GM23338 (cell line): Measurements from ENCODE around the gene PIEZO2.

ENCODE experiments used
- CREB1 ChIP-seq: fragments of 250-450 bp; sonication (Bioruptor Pico); IDR thresholded peaks from 2 replicates; pipeline ENCODE4 v1.5.0; 2020; ENCODE audit warnings: low read depth, mild to moderate bottlenecking, moderate library complexity
- EZH2 ChIP-seq: fragments of 200-600 bp; sonication (generic); IDR thresholded peaks from one replicate; pipeline ENCODE4 v1.8.0; 2017; ENCODE audit warnings: antibody characterized with exemption, mild to moderate bottlenecking, low read depth; ENCODE audit not compliant: unreplicated experiment
- EZH2phosphoT487 ChIP-seq: fragments of 200-600 bp; sonication (generic); IDR thresholded peaks from one replicate; pipeline ENCODE4 v1.8.1; 2018; ENCODE audit warnings: antibody characterized with exemption; ENCODE audit not compliant: unreplicated experiment
- JUNB ChIP-seq: IDR thresholded peaks from one replicate; pipeline ENCODE4 v1.6.1; 2016; ENCODE audit warnings: antibody characterized with exemption; ENCODE audit not compliant: unreplicated experiment
- NANOG ChIP-seq: IDR thresholded peaks from 2 replicates; pipeline ENCODE4 v1.6.1; 2016; ENCODE audit warnings: antibody characterized with exemption, borderline replicate concordance
- POLR2AphosphoS5 ChIP-seq: IDR thresholded peaks from 2 replicates; pipeline ENCODE4 v1.6.1; 2016; ENCODE audit warnings: antibody characterized with exemption, low read depth
- ZNF462 ChIP-seq: fragments of 250-450 bp; sonication (Bioruptor Pico); IDR thresholded peaks from 2 replicates; pipeline ENCODE4 v1.5.0; 2020; ENCODE audit warnings: mild to moderate bottlenecking, moderate library complexity
- TF ChIP-seq, protein P1 (sequence below), 2 experiments: fragments of 200-600 bp in 1 of 2; sonication (generic) in 1 of 2; conservative IDR thresholded peaks; 2 replicates each; pipeline versions ENCODE4 v1.5.1 to v1.6.1; 2016 to 2017; ENCODE audit warnings: antibody characterized with exemption in 2 of 2, low read depth in 2 of 2, mild to moderate bottlenecking in 2 of 2, moderate library complexity in 1 of 2
- TF ChIP-seq, protein P2 (sequence below): IDR thresholded peaks from one replicate; pipeline ENCODE4 v1.6.1; 2018; ENCODE audit warnings: antibody characterized with exemption; ENCODE audit not compliant: unreplicated experiment

- TF ChIP-seq EZH2, result no peak
- TF ChIP-seq, protein P1, sequence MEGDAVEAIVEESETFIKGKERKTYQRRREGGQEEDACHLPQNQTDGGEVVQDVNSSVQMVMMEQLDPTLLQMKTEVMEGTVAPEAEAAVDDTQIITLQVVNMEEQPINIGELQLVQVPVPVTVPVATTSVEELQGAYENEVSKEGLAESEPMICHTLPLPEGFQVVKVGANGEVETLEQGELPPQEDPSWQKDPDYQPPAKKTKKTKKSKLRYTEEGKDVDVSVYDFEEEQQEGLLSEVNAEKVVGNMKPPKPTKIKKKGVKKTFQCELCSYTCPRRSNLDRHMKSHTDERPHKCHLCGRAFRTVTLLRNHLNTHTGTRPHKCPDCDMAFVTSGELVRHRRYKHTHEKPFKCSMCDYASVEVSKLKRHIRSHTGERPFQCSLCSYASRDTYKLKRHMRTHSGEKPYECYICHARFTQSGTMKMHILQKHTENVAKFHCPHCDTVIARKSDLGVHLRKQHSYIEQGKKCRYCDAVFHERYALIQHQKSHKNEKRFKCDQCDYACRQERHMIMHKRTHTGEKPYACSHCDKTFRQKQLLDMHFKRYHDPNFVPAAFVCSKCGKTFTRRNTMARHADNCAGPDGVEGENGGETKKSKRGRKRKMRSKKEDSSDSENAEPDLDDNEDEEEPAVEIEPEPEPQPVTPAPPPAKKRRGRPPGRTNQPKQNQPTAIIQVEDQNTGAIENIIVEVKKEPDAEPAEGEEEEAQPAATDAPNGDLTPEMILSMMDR (conservative IDR thresholded peaks at IDR 0.05; ENCODE audit: low read depth in 2 of 2), result no peak
- TF ChIP-seq, protein P2, sequence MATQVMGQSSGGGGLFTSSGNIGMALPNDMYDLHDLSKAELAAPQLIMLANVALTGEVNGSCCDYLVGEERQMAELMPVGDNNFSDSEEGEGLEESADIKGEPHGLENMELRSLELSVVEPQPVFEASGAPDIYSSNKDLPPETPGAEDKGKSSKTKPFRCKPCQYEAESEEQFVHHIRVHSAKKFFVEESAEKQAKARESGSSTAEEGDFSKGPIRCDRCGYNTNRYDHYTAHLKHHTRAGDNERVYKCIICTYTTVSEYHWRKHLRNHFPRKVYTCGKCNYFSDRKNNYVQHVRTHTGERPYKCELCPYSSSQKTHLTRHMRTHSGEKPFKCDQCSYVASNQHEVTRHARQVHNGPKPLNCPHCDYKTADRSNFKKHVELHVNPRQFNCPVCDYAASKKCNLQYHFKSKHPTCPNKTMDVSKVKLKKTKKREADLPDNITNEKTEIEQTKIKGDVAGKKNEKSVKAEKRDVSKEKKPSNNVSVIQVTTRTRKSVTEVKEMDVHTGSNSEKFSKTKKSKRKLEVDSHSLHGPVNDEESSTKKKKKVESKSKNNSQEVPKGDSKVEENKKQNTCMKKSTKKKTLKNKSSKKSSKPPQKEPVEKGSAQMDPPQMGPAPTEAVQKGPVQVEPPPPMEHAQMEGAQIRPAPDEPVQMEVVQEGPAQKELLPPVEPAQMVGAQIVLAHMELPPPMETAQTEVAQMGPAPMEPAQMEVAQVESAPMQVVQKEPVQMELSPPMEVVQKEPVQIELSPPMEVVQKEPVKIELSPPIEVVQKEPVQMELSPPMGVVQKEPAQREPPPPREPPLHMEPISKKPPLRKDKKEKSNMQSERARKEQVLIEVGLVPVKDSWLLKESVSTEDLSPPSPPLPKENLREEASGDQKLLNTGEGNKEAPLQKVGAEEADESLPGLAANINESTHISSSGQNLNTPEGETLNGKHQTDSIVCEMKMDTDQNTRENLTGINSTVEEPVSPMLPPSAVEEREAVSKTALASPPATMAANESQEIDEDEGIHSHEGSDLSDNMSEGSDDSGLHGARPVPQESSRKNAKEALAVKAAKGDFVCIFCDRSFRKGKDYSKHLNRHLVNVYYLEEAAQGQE, result no peak
- no peak for TF ChIP-seq CREB1 (CRISPR knock-in tag)
- no peak for TF ChIP-seq POLR2AphosphoS5
- TF ChIP-seq NANOG, result no peak
- TF ChIP-seq ZNF462, result no peak
- no peak for TF ChIP-seq EZH2phosphoT487
- no peak for TF ChIP-seq JUNB
Measured at GRCh38 chr18:10793730-10794370, 355.5 kb downstream of the PIEZO2 start.
